HepG2 (cell line): Measurements from ENCODE around the gene SYNGR1. TPM values are rescaled to one million over a fixed set of nuclear protein-coding genes. Genes with fewer than 3 reads are reported as not detected.

Source experiments
- ZNF691 ChIP-seq: sonication (generic); formaldehyde crosslinking; IDR thresholded peaks from 2 replicates; pipeline ENCODE4 v1.4.0; 2020; ENCODE audit warnings: missing genetic modification reagents, low read depth, mild to moderate bottlenecking, borderline replicate concordance
- polyA plus RNA-seq, 8 experiments: library from polyadenylated mRNA; depleted of rRNA in 3 of 8; stranded (reverse) in 7 of 8; unstranded in 1 of 8; fragments of >200 nt; fragmentation: Illumina TruSeq in 4 of 8; extraction: Trizol in 4 of 8; gene quantifications; 2 replicates each; pipeline versions ENCODE4 v1.2.1 to v1.2.3, GENCODE V29; 2011 to 2016; ENCODE audit warnings: low read depth in 4 of 8, missing spikeins in 1 of 8, mixed read lengths in 1 of 8; ENCODE audit not compliant: insufficient read depth in 1 of 8
- small RNA-seq, 3 experiments: library from RNA; depleted of rRNA; stranded (forward); fragments of <200 nt; gene quantifications; one replicate each; pipeline ENCODE3, GENCODE V24; 2012; ENCODE audit warnings: low read depth in 2 of 3, low replicate concordance in 1 of 3; ENCODE audit not compliant: insufficient read length in 3 of 3, insufficient read depth in 2 of 3
- total RNA-seq, 5 experiments: library from RNA; depleted of rRNA; stranded (reverse); fragments of >200 nt; fragmentation: Illumina TruSeq; extraction: Trizol; gene quantifications; 2 replicates each; pipeline ENCODE4 v1.2.3, GENCODE V29; 2016; ENCODE audit warnings: low read depth in 1 of 5

SYNGR1 gene
- total and polyA plus RNA-seq, 2 of the 13 experiments (the other 11 are each of a cell fraction or from before 2014, with no cell fraction given): 0.27 to 2.7 TPM

- no peak for TF ChIP-seq ZNF691 (CRISPR knock-in tag)
Observed at GRCh38 chr22:39434721-39435120, 84.9 kb downstream of the SYNGR1 start (continued).

Small RNAs within 50 kb of the gene (small RNA-seq; reads per million reads assigned to genes)
- 0 reads per million in 3 experiments for gene SNORD43
- gene SNORD83A: 2,258 to 11,506 (median 5,300) reads per million in 3 experiments
- 0 reads per million in 3 experiments for gene SNORD83B

Other genes with a start within 250 kb of the SYNGR1 start
- 0.20 and 0.35 TPM in 2 replicates for gene CBX7, start 197.3 kb upstream of the SYNGR1 start, total RNA-seq (2016; rRNA removed; fragmentation: Illumina TruSeq; extraction: Trizol)
- gene CBX7, start 197.3 kb upstream of the SYNGR1 start, polyA plus RNA-seq (2011; rRNA removed): 4.9 and 7.1 TPM in 2 replicates
- 0.65 and 1.4 TPM in 2 replicates for gene PDGFB, start 105.0 kb upstream of the SYNGR1 start, total RNA-seq (2016; rRNA removed; fragmentation: Illumina TruSeq; extraction: Trizol)
- 10.1 and 12.8 TPM in 2 replicates for gene PDGFB, start 105.0 kb upstream of the SYNGR1 start, polyA plus RNA-seq (2011; rRNA removed)
- 1,051 and 1,499 TPM in 2 replicates for gene RPL3, start 30.4 kb upstream of the SYNGR1 start, total RNA-seq (2016; rRNA removed; fragmentation: Illumina TruSeq; extraction: Trizol)
- 3,218 and 3,279 TPM in 2 replicates for gene RPL3, start 30.4 kb upstream of the SYNGR1 start, polyA plus RNA-seq (2011; rRNA removed)
- gene TAB1, start 49.8 kb downstream of the SYNGR1 start, total RNA-seq (2016; rRNA removed; fragmentation: Illumina TruSeq; extraction: Trizol): 12.8 and 14.3 TPM in 2 replicates
- gene TAB1, start 49.8 kb downstream of the SYNGR1 start, polyA plus RNA-seq (2011; rRNA removed): 15.9 and 22.2 TPM in 2 replicates
- gene MGAT3, start 107.0 kb downstream of the SYNGR1 start, total RNA-seq (2016; rRNA removed; fragmentation: Illumina TruSeq; extraction: Trizol): 0.15 TPM in 1 of 2 replicates, not detected in the other
- gene MGAT3, start 107.0 kb downstream of the SYNGR1 start, polyA plus RNA-seq (2011; rRNA removed): 0.04 and 0.11 TPM in 2 replicates
- gene MIEF1, start 152.3 kb downstream of the SYNGR1 start, total RNA-seq (2016; rRNA removed; fragmentation: Illumina TruSeq; extraction: Trizol): 34.8 and 41.4 TPM in 2 replicates
- gene MIEF1, start 152.3 kb downstream of the SYNGR1 start, polyA plus RNA-seq (2011; rRNA removed): 21.7 and 22.3 TPM in 2 replicates
- gene ATF4, start 170.6 kb downstream of the SYNGR1 start, total RNA-seq (2016; rRNA removed; fragmentation: Illumina TruSeq; extraction: Trizol): 442 and 486 TPM in 2 replicates
- 1,157 and 1,297 TPM in 2 replicates for gene ATF4, start 170.6 kb downstream of the SYNGR1 start, polyA plus RNA-seq (2011; rRNA removed)
- gene RPS19BP1, start 182.8 kb downstream of the SYNGR1 start, total RNA-seq (2016; rRNA removed; fragmentation: Illumina TruSeq; extraction: Trizol): 81.3 and 88.2 TPM in 2 replicates
- 44.3 and 47.8 TPM in 2 replicates for gene RPS19BP1, start 182.8 kb downstream of the SYNGR1 start, polyA plus RNA-seq (2011; rRNA removed)
- gene CACNA1I, start 220.8 kb downstream of the SYNGR1 start, total RNA-seq (2016; rRNA removed; fragmentation: Illumina TruSeq; extraction: Trizol): not detected in 2 replicates
- gene CACNA1I, start 220.8 kb downstream of the SYNGR1 start, polyA plus RNA-seq (2011; rRNA removed): not detected in 2 replicates